H1 (cell line): ENCODE data around the gene CAMTA2. TPM values are rescaled to one million over a fixed set of nuclear protein-coding genes. Genes with fewer than 3 reads are reported as not detected.

ENCODE experiments used
- EGR1 ChIP-seq: IDR thresholded peaks from 2 replicates; pipeline ENCODE4 v1.6.1; 2011; ENCODE audit warnings: low read depth, low read length, borderline replicate concordance
- KDM4A ChIP-seq: IDR thresholded peaks from one replicate; pipeline ENCODE4 v1.7.1; 2012; ENCODE audit warnings: low read depth, mild to moderate bottlenecking, moderate library complexity, low read length, inconsistent platforms; ENCODE audit not compliant: severe bottlenecking
- MAFK ChIP-seq: IDR thresholded peaks from 2 replicates; pipeline ENCODE4 v1.6.1; 2012; ENCODE audit warnings: low read depth, mild to moderate bottlenecking, improper control_type of control experiment, low read length
- POLR2A ChIP-seq, 2 experiments: IDR thresholded peaks; 1 replicate in 1 of 2; 2 replicates in 1 of 2; pipeline ENCODE4 v1.6.1; 2011; ENCODE audit warnings: low read depth in 2 of 2, low read length in 2 of 2, mild to moderate bottlenecking in 2 of 2; ENCODE audit errors: control extremely low read depth in 1 of 2
- TEAD4 ChIP-seq: IDR thresholded peaks from 2 replicates; pipeline ENCODE4 v1.6.1; 2012; ENCODE audit warnings: low read depth, low read length, inconsistent platforms, mixed read lengths
- USF2 ChIP-seq: IDR thresholded peaks from 2 replicates; pipeline ENCODE4 v1.6.1; 2011; ENCODE audit warnings: low read length, improper control_type of control experiment
- polyA plus RNA-seq, 7 experiments: library from polyadenylated mRNA; depleted of rRNA in 3 of 7; stranded (reverse) in 5 of 7; unstranded in 2 of 7; fragments of >200 nt in 5 of 7; fragments of 200-250 nt in 2 of 7; gene quantifications; 1 replicate in 5 of 7; 2 replicates in 1 of 7; 4 replicates in 1 of 7; pipeline versions ENCODE4 v1.2.1 to v1.2.3, GENCODE V29; 2011 to 2013; ENCODE audit warnings: missing spikeins in 2 of 7, mixed read lengths in 2 of 7
- total RNA-seq: library from RNA; stranded (reverse); fragmentation: NEBNext Ultra II Directional; extraction: Animal tissue kit (Norgen Biotek cat#: 25700); gene quantifications from 2 replicates; pipeline ENCODE4 v1.2.1, GENCODE V29; 2021

CAMTA2 gene
- total and polyA plus RNA-seq, 2 of the 8 experiments (the other 6 are each of a cell fraction or from before 2014, with no cell fraction given): 5.5 to 12.0 TPM

GRCh38 chr17:4950075-4950745 is 37.3 kb downstream of the CAMTA2 start (continued):
- TF ChIP-seq USF2 (no peak), POLR2A (IDR thresholded peaks at IDR 0.05; ENCODE audit: control extremely low read depth in 1 of 2, low read depth in 2 of 2, low read length in 2 of 2) (peak in 1 of 2 experiments; percentile 50; a peak in 1 of 3 replicates), KDM4A (peak; percentile 29), EGR1 (no peak), TEAD4 (no peak), MAFK (no peak)
